HG03103 (cell line): ENCODE results near the gene CCDC124.
"Not testable (repeated sequence)": the region's sequence is repeated elsewhere in the genome, so short reads cannot be mapped to it uniquely, and the experiment has no call there.

Experiments used
- ATAC-seq: cut with Tn5 transposase; IDR thresholded peaks from one replicate; pipeline ENCODE4 v1.9.1; 2021; ENCODE audit warnings: low read depth; ENCODE audit not compliant: unreplicated experiment

The CCDC124 gene

GRCh38 chr19:17977488-17977887, 44.7 kb downstream of the CCDC124 start:
- ATAC-seq = no peak

GRCh38 chr19:17981611-17982010, 48.8 kb downstream of the CCDC124 start:
- ATAC-seq = no peak

GRCh38 chr19:17982430-17982829, 49.6 kb downstream of the CCDC124 start:
- no peak for ATAC-seq

GRCh38 chr19:17985037-17985818, 52.4 kb downstream of the CCDC124 start:
- ATAC-seq = no peak

GRCh38 chr19:17986569-17986968, 53.8 kb downstream of the CCDC124 start:
- not testable (repeated sequence) for ATAC-seq

- ATAC-seq = no peak
Measured at GRCh38 chr19:17988161-17988560, 55.3 kb downstream of the CCDC124 start.

- ATAC-seq = no peak
Measured at GRCh38 chr19:17989425-17990094, 56.7 kb downstream of the CCDC124 start.

GRCh38 chr19:17993076-17993813, 60.4 kb downstream of the CCDC124 start:
- ATAC-seq = no peak
